HG02870 (cell line): ENCODE measurements around the gene BAG3.
A peak's percentile ranks its signal among the peaks of the same experiment; 100 is the strongest.
"Not testable (repeated sequence)": the region's sequence is repeated elsewhere in the genome, so short reads cannot be mapped to it uniquely, and the experiment has no call there.

ENCODE experiments used
- ATAC-seq: cut with Tn5 transposase; IDR thresholded peaks from one replicate; pipeline ENCODE4 v1.9.1; 2021; ENCODE audit warnings: mild to moderate bottlenecking, moderate library complexity; ENCODE audit not compliant: unreplicated experiment

Gene BAG3

GRCh38 chr10:119689016-119689580 is 37.9 kb downstream of the BAG3 start:
- no peak for ATAC-seq

GRCh38 chr10:119691726-119692125 is 40.5 kb downstream of the BAG3 start:
- ATAC-seq, result no peak

- peak; percentile 53 for ATAC-seq
Observed at GRCh38 chr10:119693262-119693957, 42.2 kb downstream of the BAG3 start.

GRCh38 chr10:119694608-119695007 is 43.4 kb downstream of the BAG3 start:
- no peak for ATAC-seq

GRCh38 chr10:119700321-119700954 is 49.3 kb downstream of the BAG3 start:
- peak; percentile 51 for ATAC-seq

- ATAC-seq, result no peak
Observed at GRCh38 chr10:119701861-119702260, 50.7 kb downstream of the BAG3 start.

- ATAC-seq, result no peak
Observed at GRCh38 chr10:119702583-119702982, 51.4 kb downstream of the BAG3 start.

GRCh38 chr10:119703903-119704508 is 52.8 kb downstream of the BAG3 start:
- ATAC-seq, result no peak

GRCh38 chr10:119705434-119705831 is 54.3 kb downstream of the BAG3 start:
- ATAC-seq, result peak; percentile 32

- no peak for ATAC-seq
Observed at GRCh38 chr10:119706521-119707278, 55.5 kb downstream of the BAG3 start.

- not testable (repeated sequence) for ATAC-seq
Observed at GRCh38 chr10:119707331-119707730, 56.2 kb downstream of the BAG3 start.

GRCh38 chr10:119710935-119711334 is 59.8 kb downstream of the BAG3 start:
- ATAC-seq, result not testable (repeated sequence)

GRCh38 chr10:119713744-119714483 is 62.7 kb downstream of the BAG3 start:
- no peak for ATAC-seq

GRCh38 chr10:119714484-119714816 is 63.3 kb downstream of the BAG3 start:
- ATAC-seq, result no peak

GRCh38 chr10:119715628-119716505 is 64.7 kb downstream of the BAG3 start:
- no peak for ATAC-seq

- ATAC-seq, result no peak
Observed at GRCh38 chr10:119723161-119723560, 72.0 kb downstream of the BAG3 start.

- no peak for ATAC-seq
Observed at GRCh38 chr10:119723624-119724023, 72.4 kb downstream of the BAG3 start.

- ATAC-seq, result peak; percentile 1
Observed at GRCh38 chr10:119724593-119725516, 73.7 kb downstream of the BAG3 start.

GRCh38 chr10:119725517-119725827 is 74.3 kb downstream of the BAG3 start:
- no peak for ATAC-seq
